T-helper 2 cell treated with Interferon-gamma antibody and Interleukin-4, amounts not matched to agents 100 ng/mL and 5 ng/mL, for 36 hours (primary cell): ENCODE results near the gene ESR2. TPM values are rescaled to one million over a fixed set of nuclear protein-coding genes. Genes with fewer than 3 reads are reported as not detected.
"Not testable (repeated sequence)": the region's sequence is repeated elsewhere in the genome, so short reads cannot be mapped to it uniquely, and the experiment has no call there.

Source experiments
- intact Hi-C: fragments of 100-400 bp; cut with micrococcal nuclease; formaldehyde crosslinking; loops from one replicate; pipeline ENCODE4 v1.15.1; 2023
- total RNA-seq: library from RNA; stranded (reverse); gene quantifications from 2 replicates; pipeline ENCODE4 v1.2.3, GENCODE V29; 2022

The ESR2 gene
- total RNA-seq, 1 donor from 2014 or later = 0.25 TPM

DNA sequence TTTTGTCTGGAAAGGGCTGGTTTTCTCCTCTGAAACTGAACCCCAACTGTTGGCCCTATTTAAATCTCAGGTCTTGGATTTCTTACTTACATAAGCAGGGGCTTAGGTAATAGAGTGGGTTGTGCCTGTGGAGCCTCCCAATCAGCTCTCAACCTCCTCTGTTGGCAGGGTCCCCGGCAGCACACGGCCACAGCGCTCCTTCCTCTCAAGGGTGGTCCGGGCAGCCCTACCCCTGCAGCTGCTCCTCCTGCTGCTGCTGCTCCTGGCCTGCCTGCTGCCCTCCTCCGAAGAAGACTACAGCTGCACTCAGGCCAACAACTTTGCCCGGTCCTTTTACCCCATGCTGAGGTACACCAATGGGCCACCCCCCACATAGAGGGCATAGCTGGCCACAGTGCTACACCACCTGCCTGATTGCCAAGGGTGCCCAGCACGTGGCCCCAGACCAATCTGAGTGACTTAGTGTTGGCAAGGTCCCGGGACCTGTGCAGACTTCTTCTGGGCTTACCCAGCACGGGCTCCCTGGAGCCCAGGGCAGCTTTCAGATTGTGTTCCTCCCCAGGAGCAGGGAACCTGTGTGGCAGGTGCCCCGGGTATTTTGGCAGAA is 68.9 kb downstream of the ESR2 start:
- intact Hi-C loops = no loop called here

DNA sequence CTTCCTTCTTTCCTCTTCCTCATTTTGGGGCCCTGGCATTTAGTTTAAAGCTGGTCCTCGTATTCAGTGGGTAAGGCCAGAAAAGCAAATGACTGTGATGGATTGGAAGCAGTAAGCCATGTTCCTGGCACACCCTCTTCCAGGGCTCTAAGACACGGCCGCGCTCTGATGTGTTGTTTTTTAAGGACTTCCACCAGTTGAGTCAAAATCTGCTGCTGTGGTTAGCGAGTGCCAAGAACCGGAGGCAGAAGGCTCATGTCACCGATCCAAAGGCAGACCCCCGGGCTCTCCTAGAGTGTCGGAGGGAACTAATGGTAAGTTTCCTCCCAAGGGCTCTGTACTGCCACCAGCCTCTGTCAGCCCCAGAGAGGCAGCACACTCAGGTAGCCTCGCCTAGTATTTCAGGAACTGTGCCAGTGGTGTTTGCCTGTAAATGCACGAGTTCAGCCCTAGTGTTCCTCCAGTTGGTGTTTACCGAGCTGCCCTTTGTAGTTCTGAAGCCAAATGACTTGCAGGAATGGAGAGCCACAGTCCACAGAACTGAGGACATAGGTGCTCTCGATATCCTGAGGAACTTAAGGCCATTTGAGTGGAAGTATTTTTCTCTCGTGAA is 72.7 kb downstream of the ESR2 start:
- intact Hi-C loops = no loop called here

DNA sequence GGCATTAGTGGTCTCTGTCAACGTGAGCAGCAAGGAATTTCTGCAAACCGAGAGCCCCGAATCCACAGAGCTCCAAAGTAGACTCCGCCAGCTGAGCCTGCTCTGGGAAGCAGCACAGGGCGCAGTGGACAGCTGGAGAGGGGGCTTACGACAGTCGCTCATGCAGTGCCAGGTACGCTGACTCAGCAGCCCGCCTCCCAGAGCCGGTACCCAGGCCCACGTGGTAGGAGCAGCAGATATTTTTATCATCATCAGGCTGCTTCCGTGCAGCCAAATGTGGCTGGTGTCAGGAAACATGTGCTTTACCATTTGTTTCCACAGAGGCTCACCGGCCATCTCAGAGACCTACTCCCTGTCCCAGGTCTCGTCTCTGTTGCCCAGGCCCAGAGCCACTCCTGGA is 73.7 kb downstream of the ESR2 start:
- intact Hi-C loops = no loop called here

DNA sequence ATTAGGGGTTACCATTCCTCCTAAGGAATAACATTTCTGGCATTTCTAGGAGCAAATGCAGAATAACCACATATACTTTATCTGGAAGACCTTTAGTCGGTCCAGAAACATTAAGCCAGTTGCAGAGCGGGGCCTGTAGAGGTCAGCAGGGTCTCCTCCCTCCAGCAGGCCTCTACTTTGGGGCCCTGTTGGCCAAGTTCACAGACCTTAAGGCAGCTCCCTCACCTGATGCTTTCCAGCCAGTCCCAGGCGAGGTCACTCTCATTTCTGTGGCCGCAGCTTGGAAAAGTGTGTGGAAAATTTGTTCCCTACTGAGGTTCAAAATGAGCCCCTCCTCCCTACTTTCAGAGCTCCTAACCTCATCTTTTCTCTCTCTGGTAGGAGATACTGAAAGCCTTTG is 74.1 kb downstream of the ESR2 start:
- intact Hi-C loops = no loop called here

DNA sequence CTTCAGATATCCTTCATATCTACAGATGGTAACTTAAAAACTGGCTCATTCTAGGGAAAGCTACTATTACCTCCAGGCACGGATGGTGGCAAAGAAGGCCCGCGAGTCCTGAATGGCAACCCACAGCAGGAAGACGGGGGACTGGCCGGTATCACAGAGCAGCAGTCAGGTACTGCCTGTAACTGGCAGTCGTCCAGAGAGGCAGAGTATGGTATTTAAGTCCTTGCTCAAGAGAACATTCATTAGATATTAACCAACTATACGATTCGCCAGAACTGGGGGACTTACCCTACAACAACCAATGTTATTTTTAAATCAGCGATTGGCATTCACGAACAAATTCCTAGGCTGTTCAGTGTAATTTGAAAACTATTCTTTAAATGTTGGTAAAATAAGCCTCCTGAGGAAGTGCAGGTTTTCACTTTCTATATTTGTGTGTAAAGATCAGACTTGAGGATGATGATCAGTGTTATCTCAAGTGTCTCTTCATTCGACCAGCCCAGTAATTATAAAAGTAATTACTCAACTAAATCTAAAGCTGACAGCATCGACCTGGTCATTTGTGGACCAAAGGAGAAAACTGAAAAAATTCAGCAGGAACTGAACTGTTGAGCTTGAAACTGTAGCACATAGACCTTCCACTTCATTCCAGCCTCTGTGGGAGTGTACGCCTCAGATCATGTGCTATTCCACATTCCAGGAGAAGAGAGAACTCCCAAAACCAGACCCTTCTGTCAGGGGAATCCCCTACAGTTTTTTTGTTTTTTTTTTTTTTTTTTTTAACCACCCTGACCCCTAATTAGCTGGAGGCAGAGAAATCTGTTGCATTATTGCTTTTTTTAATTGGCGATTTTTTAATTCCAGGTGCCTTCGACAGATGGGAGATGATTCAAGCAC is 75.6 kb downstream of the ESR2 start:
- intact Hi-C loops = no loop called here

DNA sequence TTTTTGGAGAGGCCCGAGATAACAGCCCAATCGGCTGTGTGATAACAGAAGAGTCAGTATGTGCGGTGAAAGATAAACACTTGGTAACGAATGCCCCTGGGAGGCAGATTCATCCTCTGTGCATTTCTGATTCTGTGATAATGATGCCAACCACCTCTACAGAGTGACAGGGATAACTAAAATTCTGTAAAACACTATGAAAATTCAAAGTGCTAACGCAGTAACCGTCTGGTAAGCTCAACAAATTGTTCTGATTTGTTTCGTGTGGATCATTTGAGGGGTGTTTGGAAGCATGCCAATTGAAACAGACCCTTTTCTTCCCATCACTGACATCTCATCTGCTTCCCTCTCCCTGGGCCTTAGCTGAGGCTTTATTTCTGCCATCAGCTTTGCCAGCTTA is 76.3 kb downstream of the ESR2 start:
- intact Hi-C loops = no loop called here

DNA sequence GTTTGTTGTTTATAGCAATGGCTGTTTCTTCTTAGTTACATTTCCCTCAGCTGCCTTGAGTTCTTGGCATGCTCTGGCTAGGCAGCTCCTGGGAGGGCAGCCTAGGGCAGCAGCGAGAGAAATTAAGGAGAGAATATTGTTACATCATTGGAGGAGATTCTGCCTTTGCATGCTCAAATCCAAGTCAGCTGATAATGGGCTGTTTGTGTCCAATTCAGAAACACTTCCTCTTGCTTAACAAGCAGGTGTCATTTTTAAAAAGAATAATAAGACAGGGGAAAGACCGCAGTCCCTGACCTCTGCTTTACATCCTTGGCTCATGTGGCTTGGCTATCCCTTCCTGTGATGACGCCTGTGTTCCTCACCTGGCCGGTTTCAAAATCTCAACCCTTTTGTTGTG is 76.9 kb downstream of the ESR2 start:
- intact Hi-C loops = no loop called here

DNA sequence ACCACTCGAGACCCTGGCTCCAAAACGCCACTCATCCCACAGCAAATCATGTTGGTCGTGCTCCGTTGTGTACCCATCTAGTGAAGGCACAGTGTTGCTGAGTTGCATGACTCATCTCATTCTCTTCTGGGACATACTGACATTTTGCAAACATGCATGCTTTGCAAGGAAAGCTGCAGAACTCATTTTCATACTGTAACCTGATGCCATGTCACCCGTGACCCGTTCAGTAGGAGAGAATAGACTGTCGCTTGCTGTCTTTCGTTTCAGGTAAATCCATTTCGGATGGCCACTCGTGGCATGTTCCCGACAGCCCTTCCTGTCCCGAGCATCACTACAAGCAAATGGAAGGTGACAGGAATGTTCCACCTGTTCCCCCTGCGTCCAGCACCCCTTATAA is 78.2 kb downstream of the ESR2 start:
- intact Hi-C loops = no loop called here

DNA sequence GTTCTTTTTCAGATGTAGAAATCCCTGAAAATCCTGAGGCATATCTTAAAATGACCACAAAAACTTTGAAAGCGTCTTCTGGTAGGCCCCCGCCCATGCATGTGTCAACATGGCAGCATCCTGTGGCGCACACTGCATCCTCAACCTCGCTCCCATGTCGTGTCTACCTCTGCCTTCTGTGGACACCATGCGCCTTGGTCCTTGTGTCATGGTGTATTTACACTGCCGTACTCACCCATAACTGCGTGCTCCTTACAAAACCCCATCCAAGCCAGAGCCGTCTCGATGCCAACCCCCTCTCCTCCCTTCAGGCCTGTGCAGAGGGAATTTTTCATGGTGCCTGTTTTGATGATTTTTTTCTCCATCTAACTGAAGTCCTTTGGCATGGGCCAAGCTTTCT is 78.9 kb downstream of the ESR2 start:
- intact Hi-C loops = no loop called here

DNA sequence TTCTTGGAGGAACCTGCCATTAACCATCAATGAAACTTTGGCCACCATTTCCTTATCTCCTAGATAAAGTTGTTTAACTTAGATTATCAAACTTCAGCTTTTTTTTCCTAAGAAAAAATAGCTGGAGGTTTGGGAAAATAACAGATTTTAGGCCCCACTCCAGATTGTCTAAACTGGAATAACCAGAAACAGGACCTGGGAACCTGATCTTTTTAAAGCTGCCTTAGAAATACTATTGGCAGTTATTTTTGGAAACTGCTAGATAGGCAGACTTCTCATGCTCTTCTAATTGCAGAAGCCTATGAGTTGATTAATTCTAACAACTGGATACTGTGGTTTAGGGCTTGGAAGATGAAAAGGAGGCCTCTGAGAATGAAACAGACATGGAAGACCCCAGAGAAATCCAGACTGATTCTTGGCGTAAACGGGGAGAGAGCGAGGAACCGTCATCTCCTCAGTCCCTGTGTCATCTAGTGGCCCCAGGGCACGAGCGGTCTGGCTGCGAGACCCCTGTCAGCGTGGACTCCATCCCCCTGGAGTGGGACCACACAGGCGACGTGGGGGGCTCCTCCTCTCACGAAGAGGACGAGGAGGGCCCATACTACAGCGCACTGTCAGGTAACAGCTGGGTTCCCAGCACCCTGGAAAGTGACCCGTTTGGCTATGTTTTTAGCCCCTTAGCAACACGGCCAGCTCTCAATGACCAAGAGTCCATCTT is 80.2 kb downstream of the ESR2 start:
- intact Hi-C loops = no loop called here

DNA sequence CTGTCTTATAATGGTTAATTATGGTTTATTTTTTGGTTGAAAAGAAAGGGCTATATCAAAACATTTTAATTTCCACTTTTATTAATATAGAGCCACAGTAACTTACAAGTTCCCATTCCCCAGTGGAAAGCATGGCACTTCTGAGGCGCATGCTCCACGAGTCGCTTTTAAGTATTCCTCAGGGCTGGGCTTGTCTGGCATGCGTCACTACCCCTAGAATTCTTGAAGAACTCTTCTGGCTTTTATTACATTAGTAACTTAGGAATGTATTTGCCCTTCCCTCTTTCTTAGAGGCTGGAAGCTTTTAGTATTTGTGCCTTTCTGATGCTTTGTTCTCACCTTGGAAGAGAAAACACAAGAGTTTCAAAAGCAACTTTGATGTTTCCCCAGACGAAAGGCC is 81.1 kb downstream of the ESR2 start:
- intact Hi-C loops = no loop called here

DNA sequence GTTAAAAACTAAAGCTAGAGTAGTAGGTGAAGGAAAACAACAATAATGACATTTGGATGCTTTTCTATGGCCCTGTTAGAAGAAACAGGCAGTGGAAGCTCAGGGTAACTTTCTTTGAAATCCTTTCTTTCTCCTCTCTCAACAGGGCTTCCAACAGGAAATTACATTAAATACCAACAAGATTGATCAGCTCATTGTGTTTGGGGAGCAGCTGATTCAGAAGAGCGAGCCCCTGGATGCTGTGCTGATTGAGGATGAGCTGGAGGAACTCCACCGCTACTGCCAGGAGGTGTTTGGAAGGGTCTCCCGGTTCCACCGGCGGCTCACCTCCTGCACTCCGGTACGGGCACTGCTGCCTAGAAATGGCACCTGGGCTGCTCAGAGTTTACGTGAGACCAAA is 81.5 kb downstream of the ESR2 start:
- intact Hi-C loops = no loop called here

DNA sequence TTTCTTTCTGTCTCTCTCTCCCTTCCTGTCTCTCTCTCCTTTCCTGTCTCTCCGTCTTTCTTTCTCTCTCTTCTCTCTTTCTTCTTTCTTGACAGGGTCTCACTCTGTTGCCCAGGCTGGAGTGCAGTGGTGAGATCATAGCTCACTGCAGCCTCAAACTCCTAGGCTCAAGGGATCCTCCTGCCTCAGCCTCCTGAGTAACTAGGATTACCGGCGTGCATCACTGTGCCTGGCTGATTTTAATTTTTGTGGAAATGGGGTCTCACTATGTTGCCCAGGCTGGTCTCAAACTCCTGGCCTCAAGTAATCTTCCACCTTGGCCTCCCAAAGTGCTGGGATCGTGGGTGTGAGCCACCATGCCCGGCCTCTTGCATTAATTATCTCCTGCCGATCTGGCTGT is 83.3 kb downstream of the ESR2 start:
- intact Hi-C loops = not testable (repeated sequence)

DNA sequence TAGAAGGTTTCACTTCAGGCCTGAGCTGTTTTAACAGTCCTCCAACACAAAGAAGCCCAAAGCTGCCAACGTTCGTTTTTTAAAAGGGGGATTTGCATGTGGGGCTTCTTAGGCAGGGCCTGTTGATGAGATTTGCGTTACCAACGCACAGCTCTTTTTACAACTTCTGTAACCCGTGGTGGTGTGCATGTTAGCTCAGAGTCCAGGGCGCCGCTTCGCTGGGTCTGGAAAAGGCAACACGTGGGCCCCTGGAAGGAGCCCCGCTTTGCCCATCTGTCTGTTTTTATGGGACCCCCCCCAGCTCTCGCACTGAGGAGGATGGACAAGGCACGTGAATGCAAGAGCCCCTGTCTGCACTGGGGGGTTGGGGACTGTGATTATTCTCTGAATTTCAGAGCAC is 84.0 kb downstream of the ESR2 start:
- intact Hi-C loops = no loop called here

DNA sequence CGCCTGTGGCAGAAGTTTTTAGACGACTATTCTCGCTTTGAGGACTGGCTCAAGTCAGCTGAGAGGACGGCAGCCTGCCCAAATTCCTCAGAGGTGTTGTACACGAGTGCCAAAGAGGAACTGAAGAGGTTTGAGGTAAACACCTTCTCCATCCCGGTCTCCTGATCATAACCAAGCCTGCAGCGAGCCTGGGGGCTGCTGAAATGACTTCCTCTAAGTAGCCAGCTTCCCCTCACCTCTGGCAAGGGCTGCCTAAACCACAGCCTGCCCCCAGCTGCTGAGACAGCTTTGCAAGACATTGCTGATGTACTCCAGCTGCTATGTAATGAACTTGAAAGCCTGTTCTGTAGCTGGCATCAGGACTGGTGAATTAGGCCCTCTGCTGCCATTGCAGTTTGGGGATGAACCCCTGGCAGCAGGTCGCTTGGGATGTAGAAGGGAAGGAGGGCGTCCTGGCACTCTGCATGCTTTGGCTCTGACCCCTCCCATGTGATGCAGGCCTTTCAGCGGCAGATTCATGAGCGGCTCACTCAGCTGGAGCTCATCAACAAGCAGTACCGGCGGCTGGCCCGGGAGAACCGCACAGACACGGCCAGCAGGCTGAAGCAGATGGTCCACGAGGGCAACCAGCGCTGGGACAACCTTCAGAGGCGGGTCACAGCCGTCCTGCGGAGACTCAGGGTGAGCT is 84.6 kb downstream of the ESR2 start:
- intact Hi-C loops = no loop called here

DNA sequence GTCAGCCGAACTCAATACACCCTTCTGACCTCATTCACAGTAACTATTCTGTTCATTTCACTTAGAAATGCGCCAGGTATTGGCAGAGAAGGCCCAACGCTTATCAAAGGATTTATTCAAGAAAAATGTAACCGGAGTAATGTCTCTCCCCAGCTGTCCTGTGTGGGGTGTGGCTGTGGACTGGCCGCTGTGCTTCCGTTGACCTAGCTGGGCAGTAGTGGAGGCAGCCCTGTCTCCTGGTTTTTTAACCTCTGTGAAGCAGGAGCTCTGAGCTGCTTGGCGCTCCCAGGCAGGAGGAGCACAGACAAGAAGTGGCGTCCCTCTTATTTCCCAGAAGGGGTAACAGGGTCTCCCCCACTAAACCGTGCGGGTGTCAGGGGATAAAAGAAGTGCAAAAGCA is 85.2 kb downstream of the ESR2 start:
- intact Hi-C loops = no loop called here

DNA sequence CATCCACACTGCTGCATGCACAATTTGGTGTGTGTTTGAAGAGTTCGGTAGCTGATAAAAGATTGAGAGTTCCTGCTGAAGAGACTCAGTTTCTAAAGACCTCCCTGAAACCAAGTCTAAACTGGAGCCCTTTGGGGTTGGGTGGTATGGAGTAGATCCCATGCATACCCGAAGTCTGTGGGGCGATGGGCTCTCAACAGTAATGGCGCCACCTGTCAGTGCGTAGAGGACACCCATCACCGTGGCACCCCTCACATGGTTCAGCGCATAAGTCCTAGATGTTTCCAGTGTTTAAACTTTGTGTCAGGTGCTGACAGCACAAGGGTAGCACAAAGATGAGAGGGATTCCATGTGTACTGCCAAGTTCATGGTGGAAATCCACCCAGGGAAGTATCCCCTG is 85.9 kb downstream of the ESR2 start:
- intact Hi-C loops = no loop called here

DNA sequence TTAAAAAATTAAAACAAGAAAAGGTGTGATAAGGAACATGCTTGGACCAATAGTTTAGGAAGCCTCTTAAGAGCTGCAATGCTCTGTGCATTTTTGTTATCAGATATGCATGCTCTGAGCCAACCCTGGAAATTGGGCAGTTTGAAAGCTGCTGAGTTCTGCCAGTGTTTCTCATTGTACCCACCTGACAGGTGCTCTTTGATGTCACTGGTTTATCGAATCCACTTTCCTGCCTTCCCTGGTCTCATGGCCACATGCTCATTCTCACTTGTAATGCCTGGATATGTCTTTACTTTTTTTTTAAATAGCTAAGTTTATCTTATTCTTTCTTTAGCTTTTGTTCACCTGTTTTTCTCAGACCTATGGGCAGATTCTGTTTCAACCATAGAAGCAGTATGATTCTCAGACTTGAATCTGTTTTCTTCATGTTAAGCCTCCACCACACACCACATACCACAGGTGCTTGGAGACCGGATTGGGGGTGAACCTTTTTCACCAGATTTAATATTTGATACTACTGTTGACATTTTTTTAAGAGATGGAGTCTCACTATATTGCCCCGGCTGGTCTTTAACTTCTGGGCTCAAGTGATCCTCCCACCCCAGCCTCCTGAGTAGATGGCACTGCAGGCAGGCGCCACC is 90.7 kb downstream of the ESR2 start:
- intact Hi-C loops = no loop called here

DNA sequence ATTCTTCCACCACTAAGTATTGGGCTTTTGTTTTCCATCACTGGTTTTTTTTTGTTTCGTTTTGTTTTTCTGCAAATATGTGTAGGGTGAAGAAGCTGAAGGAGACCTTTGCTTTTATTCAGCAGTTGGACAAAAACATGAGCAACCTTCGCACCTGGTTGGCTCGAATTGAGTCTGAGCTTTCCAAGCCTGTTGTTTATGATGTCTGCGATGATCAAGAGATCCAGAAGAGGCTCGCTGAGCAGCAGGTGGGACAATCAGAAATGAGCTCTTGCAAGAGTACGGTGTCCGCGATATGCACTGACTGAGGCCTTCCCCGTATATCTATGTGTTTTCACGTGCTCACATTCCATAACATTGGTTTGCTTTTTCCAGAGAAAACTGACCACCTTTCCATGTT is 91.5 kb downstream of the ESR2 start:
- intact Hi-C loops = no loop called here

DNA sequence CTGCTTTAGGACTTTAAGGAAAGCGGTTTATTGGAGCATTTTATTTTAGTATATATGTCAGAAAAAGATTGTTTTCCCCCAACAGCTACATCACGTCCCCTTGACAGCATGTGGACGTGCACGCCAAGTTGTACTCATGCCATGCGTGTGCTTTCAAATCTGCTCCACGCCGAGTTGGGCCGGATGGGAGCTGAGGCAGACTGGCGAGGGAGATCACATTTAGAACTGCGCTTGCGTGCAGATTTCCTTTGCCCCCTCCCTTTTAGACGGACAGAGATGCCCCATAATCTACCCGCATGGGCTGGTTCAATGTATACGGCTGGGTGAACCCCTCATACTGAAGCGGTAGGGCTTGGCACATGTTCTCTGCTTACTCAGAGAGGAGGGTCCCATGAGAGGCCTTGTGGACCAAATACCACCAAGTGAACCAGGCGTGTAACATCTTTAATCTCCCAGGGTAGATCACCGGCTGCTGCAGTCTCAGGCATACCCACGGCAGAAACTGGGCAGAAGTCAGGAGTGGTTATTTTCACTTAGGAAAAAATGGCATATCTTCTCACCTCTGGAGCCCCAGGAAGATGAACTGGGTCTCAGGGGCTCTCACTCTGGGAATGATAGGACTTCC is 92.1 kb downstream of the ESR2 start:
- intact Hi-C loops = no loop called here
